ENCODE data around the gene SECTM1. TPM values are rescaled to one million over a fixed set of nuclear protein-coding genes. Genes with fewer than 3 reads are reported as not detected.

Gene SECTM1
- total RNA-seq, 1 donor from 2014 or later = not detected

DNA sequence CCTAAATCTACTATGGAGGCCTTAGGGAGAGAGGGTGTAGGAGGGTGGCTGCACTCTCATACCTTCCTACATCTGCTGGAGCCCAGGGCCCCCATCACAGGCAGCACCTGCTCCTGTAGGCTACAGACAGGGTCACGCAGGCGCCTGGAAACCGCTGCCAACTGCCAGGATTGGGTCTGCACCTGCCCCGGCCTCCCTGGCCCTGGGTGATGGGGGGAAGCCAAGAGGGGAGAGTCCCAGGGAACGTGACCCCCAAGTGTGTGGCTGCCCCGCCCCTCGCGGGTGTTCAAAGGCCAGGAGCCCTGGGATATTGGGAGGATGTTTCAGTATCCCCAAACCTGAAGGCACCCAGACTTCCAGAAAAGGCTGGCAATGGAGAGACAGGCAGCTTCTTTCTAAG, 19.9 kb upstream of the SECTM1 start:
- peaks cover 5% of the 10 kb centered on the region for H3K27me3 Mint-ChIP-seq (ENCODE audit: low read depth)
- H3K9me3 Mint-ChIP-seq = no peaks in the 10 kb centered on the region
- DNase-seq (ENCODE audit: low read depth, low spot score) = no peak
- TF ChIP-seq, protein P1, sequence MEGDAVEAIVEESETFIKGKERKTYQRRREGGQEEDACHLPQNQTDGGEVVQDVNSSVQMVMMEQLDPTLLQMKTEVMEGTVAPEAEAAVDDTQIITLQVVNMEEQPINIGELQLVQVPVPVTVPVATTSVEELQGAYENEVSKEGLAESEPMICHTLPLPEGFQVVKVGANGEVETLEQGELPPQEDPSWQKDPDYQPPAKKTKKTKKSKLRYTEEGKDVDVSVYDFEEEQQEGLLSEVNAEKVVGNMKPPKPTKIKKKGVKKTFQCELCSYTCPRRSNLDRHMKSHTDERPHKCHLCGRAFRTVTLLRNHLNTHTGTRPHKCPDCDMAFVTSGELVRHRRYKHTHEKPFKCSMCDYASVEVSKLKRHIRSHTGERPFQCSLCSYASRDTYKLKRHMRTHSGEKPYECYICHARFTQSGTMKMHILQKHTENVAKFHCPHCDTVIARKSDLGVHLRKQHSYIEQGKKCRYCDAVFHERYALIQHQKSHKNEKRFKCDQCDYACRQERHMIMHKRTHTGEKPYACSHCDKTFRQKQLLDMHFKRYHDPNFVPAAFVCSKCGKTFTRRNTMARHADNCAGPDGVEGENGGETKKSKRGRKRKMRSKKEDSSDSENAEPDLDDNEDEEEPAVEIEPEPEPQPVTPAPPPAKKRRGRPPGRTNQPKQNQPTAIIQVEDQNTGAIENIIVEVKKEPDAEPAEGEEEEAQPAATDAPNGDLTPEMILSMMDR (conservative IDR thresholded peaks at IDR 0.05) = no peak
- no peak overlapping the region for H3K27ac Mint-ChIP-seq (ENCODE audit: unreplicated experiment)
- H3K4me3 Mint-ChIP-seq = no peak overlapping the region
- H3K4me1 Mint-ChIP-seq = peaks cover 3% of the 10 kb centered on the region
- no peaks in the 10 kb centered on the region for H3K36me3 Mint-ChIP-seq (ENCODE audit: low read depth)

DNA sequence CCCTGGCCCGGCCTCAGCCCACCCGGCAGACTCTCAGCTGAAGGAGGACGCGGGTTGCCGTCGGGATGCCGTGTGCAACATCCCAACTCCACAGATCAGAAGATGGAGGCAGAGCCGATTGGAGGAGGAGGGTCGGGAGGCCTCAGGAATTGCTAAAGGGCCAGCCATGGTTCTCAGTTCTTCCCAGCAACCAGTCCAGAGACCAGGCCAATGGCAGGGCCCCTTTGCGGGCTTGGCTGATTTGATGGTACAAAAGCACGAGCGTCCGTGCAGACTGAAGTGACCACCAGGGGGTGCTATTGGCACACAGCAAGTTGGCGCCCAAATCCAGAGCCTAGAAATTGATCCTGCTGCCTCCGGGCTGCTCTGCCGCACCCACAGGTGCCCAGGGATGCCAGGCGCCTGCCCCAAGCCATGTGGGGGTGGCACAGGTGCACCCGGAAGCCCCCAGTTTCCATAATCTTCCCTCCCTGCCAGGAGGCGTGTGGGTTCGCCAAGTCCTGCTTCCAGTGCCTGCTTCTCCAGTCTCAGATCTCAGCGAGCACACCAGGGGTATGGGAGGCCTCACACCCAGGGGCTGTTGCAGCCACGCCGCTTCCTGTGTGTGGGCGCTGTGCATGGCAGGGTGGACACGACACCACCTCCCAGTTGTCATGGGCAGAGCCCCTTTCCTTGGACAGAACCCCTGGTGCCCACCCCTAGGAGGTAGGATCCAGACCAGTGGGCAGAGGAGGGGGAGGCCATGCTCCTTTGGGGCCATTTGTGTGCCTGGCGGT, 18.3 kb upstream of the SECTM1 start:
- no peaks in the 10 kb centered on the region for H3K4me1 Mint-ChIP-seq
- H3K9me3 Mint-ChIP-seq = no peaks in the 10 kb centered on the region
- DNase-seq (ENCODE audit: low read depth, low spot score) = peak; percentile 90
- peaks cover 5% of the 10 kb centered on the region for H3K27me3 Mint-ChIP-seq (ENCODE audit: low read depth)
- TF ChIP-seq, protein P1 (conservative IDR thresholded peaks at IDR 0.05) = peak; percentile 98
- no peak overlapping the region for H3K27ac Mint-ChIP-seq (ENCODE audit: unreplicated experiment)
- H3K36me3 Mint-ChIP-seq (ENCODE audit: low read depth) = no peaks in the 10 kb centered on the region
- H3K4me3 Mint-ChIP-seq = no peak overlapping the region

DNA sequence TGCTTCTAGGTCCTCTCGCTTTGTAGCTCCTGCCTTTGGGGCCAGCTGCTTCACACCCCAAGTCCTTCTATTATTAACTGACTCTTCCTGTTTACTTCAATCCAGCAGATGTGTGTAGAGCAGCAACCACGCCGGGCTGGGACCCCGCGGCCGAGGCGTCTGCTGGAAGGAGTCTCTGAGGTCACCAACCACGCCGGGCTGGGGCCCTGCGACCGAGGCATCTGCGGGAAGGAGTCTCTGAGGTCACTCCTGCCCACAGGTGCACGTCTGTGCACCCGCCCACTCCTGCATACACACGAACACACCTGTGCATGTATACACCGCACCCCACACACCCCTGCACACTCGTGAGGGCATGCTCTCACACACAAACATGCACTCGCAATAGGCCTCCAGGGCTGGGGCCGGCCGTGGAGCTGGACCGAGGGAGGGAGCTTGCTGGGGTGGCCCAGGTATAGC, 17.7 kb upstream of the SECTM1 start:
- H3K36me3 Mint-ChIP-seq (ENCODE audit: low read depth) = no peaks in the 10 kb centered on the region
- TF ChIP-seq, protein P1 (conservative IDR thresholded peaks at IDR 0.05) = no peak
- H3K4me3 Mint-ChIP-seq = no peak overlapping the region
- no peaks in the 10 kb centered on the region for H3K9me3 Mint-ChIP-seq
- DNase-seq (ENCODE audit: low read depth, low spot score) = no peak
- H3K4me1 Mint-ChIP-seq = no peaks in the 10 kb centered on the region
- H3K27me3 Mint-ChIP-seq (ENCODE audit: low read depth) = peaks cover 8% of the 10 kb centered on the region
- H3K27ac Mint-ChIP-seq (ENCODE audit: unreplicated experiment) = no peak overlapping the region

DNA sequence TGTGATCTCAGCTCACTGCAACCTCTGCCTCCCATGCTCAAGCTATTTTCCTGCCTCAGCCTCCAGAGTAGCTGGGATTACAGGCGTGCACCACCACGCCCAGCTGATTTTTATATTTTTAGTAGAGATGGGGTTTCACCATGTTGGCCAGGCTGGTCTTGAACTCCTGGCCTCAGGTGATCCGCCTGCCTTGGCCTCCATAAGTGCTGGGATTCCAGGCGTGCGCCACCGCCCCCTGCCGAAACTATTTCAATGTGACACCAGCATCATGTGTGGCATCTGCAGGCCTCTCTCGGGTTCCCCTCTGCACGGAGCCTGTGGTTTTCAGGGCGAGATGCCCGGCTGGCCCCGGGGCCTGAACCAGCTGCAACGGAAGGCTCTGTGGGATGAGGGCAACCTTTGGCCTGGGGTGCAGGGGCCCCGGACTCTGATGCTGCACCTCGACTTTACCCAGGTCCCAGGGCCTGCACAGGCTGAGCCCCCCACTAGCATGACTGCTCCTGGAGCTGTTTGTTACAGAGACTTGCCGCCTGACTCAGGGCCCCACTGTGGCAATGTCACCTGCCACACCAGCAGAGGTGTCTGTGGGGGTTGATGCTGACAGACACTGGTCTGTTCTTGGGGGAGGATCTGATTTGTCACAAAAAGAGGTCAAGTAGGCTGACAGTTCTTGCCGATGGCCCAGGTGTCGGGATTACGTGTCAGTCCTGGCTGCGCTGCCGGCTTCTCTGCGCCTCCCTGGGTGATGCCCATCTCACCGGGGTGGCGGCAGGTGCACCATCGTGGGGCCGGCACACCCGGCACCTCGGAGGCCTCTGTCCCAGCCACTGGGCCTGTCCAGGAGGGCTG, 16.8 kb upstream of the SECTM1 start:
- H3K36me3 Mint-ChIP-seq (ENCODE audit: low read depth) = no peaks in the 10 kb centered on the region
- H3K9me3 Mint-ChIP-seq = no peaks in the 10 kb centered on the region
- TF ChIP-seq, protein P1 (conservative IDR thresholded peaks at IDR 0.05) = no peak
- H3K27ac Mint-ChIP-seq (ENCODE audit: unreplicated experiment) = no peak overlapping the region
- H3K4me1 Mint-ChIP-seq = no peaks in the 10 kb centered on the region
- DNase-seq (ENCODE audit: low read depth, low spot score) = no peak
- peaks cover 8% of the 10 kb centered on the region for H3K27me3 Mint-ChIP-seq (ENCODE audit: low read depth)
- no peak overlapping the region for H3K4me3 Mint-ChIP-seq

DNA sequence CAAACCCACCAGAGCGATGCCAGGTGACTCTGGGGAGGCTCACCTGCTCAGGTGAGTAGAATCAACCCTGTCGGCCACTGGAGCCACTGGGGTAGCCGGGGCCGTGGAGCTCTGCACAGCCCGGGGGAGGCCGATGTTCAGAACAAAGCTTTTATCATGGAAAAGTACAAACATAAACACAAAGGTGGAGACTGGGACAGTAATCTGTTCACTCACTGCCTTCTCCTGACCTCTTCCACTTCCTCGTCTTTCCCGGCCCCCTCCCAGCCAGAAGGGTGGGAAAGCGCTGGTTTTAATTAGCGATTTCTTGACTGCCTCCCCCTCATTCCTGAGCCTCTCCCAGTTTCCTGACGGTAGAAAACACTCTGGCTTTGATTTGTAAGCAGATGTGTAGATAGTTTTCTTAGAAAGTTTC, 15.7 kb upstream of the SECTM1 start:
- Mint-ChIP-seq H3K9me3 (no peaks in the 10 kb centered on the region), H3K4me3 (no peak overlapping the region), H3K27me3 (ENCODE audit: low read depth) (peaks cover 8% of the 10 kb centered on the region), H3K4me1 (peaks cover 5% of the 10 kb centered on the region), H3K27ac (ENCODE audit: unreplicated experiment) (no peak overlapping the region), H3K36me3 (ENCODE audit: low read depth) (no peaks in the 10 kb centered on the region)
- DNase-seq (ENCODE audit: low read depth, low spot score) = no peak
- TF ChIP-seq, protein P1 (conservative IDR thresholded peaks at IDR 0.05) = no peak
